OCI-LY1 (cell line): Measurements from ENCODE around the gene SPOCD1.

Experiments
- CTCF ChIP-seq: fragments of 200-600 bp; sonication (generic), shearing (Covaris generic); IDR thresholded peaks from 2 replicates; pipeline ENCODE4 v1.5.1; 2017; ENCODE audit warnings: mild to moderate bottlenecking, antibody characterized with exemption, low read length, moderate library complexity, mixed read lengths
- EZH2 ChIP-seq: fragments of 200-600 bp; sonication (generic), shearing (Covaris generic); IDR thresholded peaks from 2 replicates; pipeline ENCODE4 v1.8.0; 2017; ENCODE audit warnings: borderline replicate concordance, mixed run types, mild to moderate bottlenecking, antibody characterized with exemption, low read length, moderate library complexity, mixed read lengths

GRCh38 chr1:31815307-31815645 lies 546 bp downstream of the SPOCD1 start:
- no peak for TF ChIP-seq CTCF
- no peak for TF ChIP-seq EZH2
